Smooth muscle cell (in vitro differentiated cells): Measurements from ENCODE around the gene DOCK10. TPM values are rescaled to one million over a fixed set of nuclear protein-coding genes. Genes with fewer than 3 reads are reported as not detected.

ENCODE experiments used
- DNase-seq: peaks from one replicate; lab custom pipeline; 2025; ENCODE audit not compliant: unreplicated experiment; lab: John Stamatoyannopoulos, UW
- H2AFZ ChIP-seq: fragments of 200-600 bp; sonication (generic); 2 replicates; pipeline ENCODE4 v1.6.0; 2016; ENCODE audit warnings: antibody characterized with exemption, low read depth, mild to moderate bottlenecking
- H3F3A ChIP-seq: fragments of 200-600 bp; sonication (generic); 2 replicates; pipeline ENCODE4 v1.6.0; 2017; ENCODE audit warnings: antibody characterized with exemption, low read depth
- H3K27ac ChIP-seq: fragments of 200-600 bp; sonication (generic); 2 replicates; pipeline ENCODE4 v1.5.1; 2016; ENCODE audit warnings: low read depth, mild to moderate bottlenecking
- H3K27me3 ChIP-seq: fragments of 200-600 bp; sonication (generic); 2 replicates; pipeline ENCODE4 v1.6.1; 2016; ENCODE audit warnings: low read depth, mild to moderate bottlenecking
- H3K36me3 ChIP-seq: fragments of 200-600 bp; sonication (generic); 2 replicates; pipeline ENCODE4 v1.5.1; 2016; ENCODE audit warnings: low read depth
- H3K4me1 ChIP-seq: fragments of 200-600 bp; sonication (generic); 2 replicates; pipeline ENCODE4 v1.5.1; 2016; ENCODE audit warnings: low read depth
- H3K4me2 ChIP-seq: fragments of 200-600 bp; sonication (generic); 2 replicates; pipeline ENCODE4 v1.6.0; 2016; ENCODE audit warnings: mild to moderate bottlenecking
- H3K4me3 ChIP-seq: fragments of 200-600 bp; sonication (generic); 2 replicates; pipeline ENCODE4 v1.5.1; 2016; ENCODE audit warnings: mild to moderate bottlenecking
- H3K79me2 ChIP-seq: fragments of 200-600 bp; sonication (generic); 2 replicates; pipeline ENCODE4 v1.6.0; 2016; ENCODE audit warnings: low read depth, mild to moderate bottlenecking
- H3K9ac ChIP-seq: fragments of 200-600 bp; sonication (generic); 2 replicates; pipeline ENCODE4 v1.6.0; 2016; ENCODE audit warnings: low read depth
- H3K9me3 ChIP-seq: fragments of 200-600 bp; sonication (generic); replicated peaks from 2 replicates; pipeline ENCODE4 v1.5.1; 2016; ENCODE audit warnings: low read depth
- H4K20me1 ChIP-seq: fragments of 200-600 bp; sonication (generic); 2 replicates; pipeline ENCODE4 v1.6.0; 2016; ENCODE audit warnings: low read depth
- WGBS: methylation state at CpG from one replicate; pipeline ENCODE4 v1.1.7; 2016; ENCODE audit warnings: low lambda C conversion rate; 5-methylcytosine and 5-hydroxymethylcytosine counted together
- polyA plus RNA-seq: library from polyadenylated mRNA; unstranded; fragments of >200 nt; fragmentation: Nextera tagmentation; extraction: Ambion mirVana; gene quantifications from 2 replicates; pipeline ENCODE4 v1.2.1, GENCODE V29; 2016
- total RNA-seq: library from RNA; depleted of rRNA; stranded (reverse); fragments of >200 nt; gene quantifications from 2 replicates; pipeline ENCODE4 v1.2.3, GENCODE V29; 2014
- TF ChIP-seq, protein P1 (sequence below): fragments of 200-600 bp; sonication (generic); IDR thresholded peaks from 2 replicates; pipeline ENCODE4 v1.5.1; 2017; ENCODE audit warnings: borderline replicate concordance, mild to moderate bottlenecking, antibody characterized with exemption; ENCODE audit not compliant: insufficient read depth, poor library complexity, severe bottlenecking

The DOCK10 gene
- total and polyA plus RNA-seq, 2 experiments from 2014 or later, result 0.04 TPM; not detected in 1

DNA sequence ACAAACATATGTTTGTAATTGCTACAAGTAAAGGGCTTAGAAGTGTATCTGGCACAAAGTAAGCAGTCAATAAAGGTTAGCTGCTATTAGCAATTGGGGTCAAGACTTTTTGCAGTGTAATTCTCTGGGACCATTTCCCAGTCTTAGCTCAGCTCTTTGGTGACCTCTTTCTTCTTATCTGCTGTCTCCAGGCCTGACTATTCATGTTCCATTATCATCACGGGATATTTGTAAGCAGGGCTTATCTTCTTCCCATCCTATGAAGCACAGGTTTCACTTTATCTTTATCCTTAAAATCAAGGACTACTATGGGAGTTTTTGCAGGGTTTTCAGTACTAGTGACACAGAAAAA, 131.7 kb downstream of the DOCK10 start:
- no peak overlapping the region for H3K9ac ChIP-seq
- H2AFZ ChIP-seq, result no peak overlapping the region
- no peaks in the 10 kb centered on the region for H3F3A ChIP-seq
- no peak for DNase-seq
- WGBS, result 12% methylated on average over 1 of the region's 1 CpG
- H3K4me2 ChIP-seq, result no peak overlapping the region
- H3K27ac ChIP-seq, result no peak overlapping the region
- TF ChIP-seq, protein P1, sequence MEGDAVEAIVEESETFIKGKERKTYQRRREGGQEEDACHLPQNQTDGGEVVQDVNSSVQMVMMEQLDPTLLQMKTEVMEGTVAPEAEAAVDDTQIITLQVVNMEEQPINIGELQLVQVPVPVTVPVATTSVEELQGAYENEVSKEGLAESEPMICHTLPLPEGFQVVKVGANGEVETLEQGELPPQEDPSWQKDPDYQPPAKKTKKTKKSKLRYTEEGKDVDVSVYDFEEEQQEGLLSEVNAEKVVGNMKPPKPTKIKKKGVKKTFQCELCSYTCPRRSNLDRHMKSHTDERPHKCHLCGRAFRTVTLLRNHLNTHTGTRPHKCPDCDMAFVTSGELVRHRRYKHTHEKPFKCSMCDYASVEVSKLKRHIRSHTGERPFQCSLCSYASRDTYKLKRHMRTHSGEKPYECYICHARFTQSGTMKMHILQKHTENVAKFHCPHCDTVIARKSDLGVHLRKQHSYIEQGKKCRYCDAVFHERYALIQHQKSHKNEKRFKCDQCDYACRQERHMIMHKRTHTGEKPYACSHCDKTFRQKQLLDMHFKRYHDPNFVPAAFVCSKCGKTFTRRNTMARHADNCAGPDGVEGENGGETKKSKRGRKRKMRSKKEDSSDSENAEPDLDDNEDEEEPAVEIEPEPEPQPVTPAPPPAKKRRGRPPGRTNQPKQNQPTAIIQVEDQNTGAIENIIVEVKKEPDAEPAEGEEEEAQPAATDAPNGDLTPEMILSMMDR, result no peak
- no peaks in the 10 kb centered on the region for H3K27me3 ChIP-seq
- H3K79me2 ChIP-seq, result no peaks in the 10 kb centered on the region
- no peaks in the 10 kb centered on the region for H3K36me3 ChIP-seq
- no peaks in the 10 kb centered on the region for H3K9me3 ChIP-seq
- H3K4me3 ChIP-seq, result no peak overlapping the region
- no peaks in the 10 kb centered on the region for H4K20me1 ChIP-seq
- H3K4me1 ChIP-seq, result peaks cover 13% of the 10 kb centered on the region

DNA sequence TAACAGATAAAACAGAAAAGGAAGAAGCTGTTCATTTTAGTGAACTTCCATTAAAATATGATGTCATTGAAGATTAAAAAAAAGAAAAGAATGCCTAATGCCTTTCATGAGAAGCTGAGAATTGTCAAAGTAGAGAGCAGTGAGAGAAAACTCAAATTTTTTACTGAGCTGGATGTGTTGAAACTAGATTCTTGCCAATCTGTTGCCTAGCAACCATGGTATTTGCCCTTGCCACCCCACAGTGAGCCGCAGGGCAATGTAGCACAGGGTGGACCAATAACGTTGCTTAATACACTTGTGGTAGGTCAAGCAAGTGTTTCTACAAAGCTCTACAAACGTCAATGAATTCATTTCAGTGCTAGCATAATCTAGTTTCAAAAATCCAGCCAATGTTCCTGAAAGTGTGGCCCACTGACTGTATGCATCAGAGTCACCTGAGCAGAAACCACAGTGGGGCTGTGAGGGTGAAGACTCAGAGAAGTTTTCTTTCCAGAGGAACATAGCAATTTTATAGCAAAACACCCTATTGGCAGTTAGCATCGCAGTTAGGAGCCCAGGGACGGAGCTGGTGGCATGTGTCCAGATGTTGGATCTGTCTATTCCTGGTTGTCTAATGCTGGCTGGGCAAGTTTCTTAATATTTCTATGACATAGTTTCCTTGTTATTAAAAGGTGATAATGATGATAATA, 132.2 kb downstream of the DOCK10 start:
- Histone ChIP-seq H3K36me3 (no peaks in the 10 kb centered on the region), H3K9me3 (no peaks in the 10 kb centered on the region), H3K27me3 (no peaks in the 10 kb centered on the region), H3K79me2 (no peaks in the 10 kb centered on the region), H3K27ac (no peak overlapping the region), H3K4me2 (no peak overlapping the region), H3K4me3 (no peak overlapping the region), H3K4me1 (peaks cover 13% of the 10 kb centered on the region), H2AFZ (no peak overlapping the region), H3F3A (no peaks in the 10 kb centered on the region), H4K20me1 (no peaks in the 10 kb centered on the region), H3K9ac (no peak overlapping the region)
- TF ChIP-seq, protein P1, result no peak
- no peak for DNase-seq
- 74% methylated on average over 5 of the region's 5 CpGs for WGBS

DNA sequence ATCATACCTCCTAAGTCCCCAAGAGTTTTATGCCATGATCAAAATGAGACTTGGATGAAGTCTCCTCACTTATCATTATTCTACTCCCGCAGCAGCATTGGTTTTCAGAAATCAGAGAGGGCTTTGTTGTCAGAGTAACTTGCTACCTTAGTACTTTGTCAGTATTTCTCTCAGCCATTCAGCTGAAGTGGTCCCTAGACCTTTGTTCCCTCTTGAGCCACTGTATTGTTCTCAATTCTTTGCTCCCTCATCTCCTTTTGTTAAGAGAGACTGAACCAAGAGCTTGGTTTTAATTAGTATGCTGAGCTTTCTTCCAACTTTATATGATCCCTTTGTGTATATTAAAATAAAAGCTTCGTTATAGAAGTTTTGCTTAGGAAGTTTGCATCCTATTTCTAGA, 133.4 kb downstream of the DOCK10 start:
- no peak overlapping the region for H3K9ac ChIP-seq
- H2AFZ ChIP-seq, result no peak overlapping the region
- no peak overlapping the region for H3K4me3 ChIP-seq
- no peaks in the 10 kb centered on the region for H4K20me1 ChIP-seq
- no peaks in the 10 kb centered on the region for H3K27me3 ChIP-seq
- no peaks in the 10 kb centered on the region for H3F3A ChIP-seq
- H3K36me3 ChIP-seq, result no peaks in the 10 kb centered on the region
- H3K4me2 ChIP-seq, result no peak overlapping the region
- no peak for DNase-seq
- H3K79me2 ChIP-seq, result no peaks in the 10 kb centered on the region
- TF ChIP-seq, protein P1, result no peak
- H3K4me1 ChIP-seq, result peaks cover 13% of the 10 kb centered on the region
- no peaks in the 10 kb centered on the region for H3K9me3 ChIP-seq
- H3K27ac ChIP-seq, result no peak overlapping the region
- 76% methylated on average over 2 of the region's 2 CpGs for WGBS

DNA sequence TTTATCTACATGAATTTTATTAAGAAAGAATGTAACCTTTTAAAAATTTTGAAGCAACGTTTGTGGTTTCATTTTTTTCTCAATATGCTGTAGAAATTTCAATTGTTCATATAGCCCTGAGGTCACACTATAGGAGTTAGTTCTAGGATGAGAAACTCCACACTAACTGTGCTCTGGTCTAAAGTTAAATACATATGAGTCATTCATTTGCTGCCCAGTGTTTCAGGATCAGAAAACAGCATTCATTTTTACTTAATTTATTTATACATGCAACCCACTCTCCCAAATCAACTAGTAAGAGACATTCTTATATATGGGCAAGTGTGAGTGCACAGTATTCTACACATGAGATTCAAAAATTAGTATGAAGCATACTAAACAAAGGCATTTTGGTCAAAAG, 137.9 kb downstream of the DOCK10 start:
- Histone ChIP-seq H3K4me2 (no peak overlapping the region), H2AFZ (no peak overlapping the region), H3K4me3 (no peak overlapping the region), H3K79me2 (no peaks in the 10 kb centered on the region), H3K27ac (no peak overlapping the region), H3K4me1 (peaks cover 4% of the 10 kb centered on the region), H4K20me1 (no peaks in the 10 kb centered on the region), H3K36me3 (no peaks in the 10 kb centered on the region), H3F3A (no peaks in the 10 kb centered on the region), H3K9ac (no peak overlapping the region), H3K27me3 (no peaks in the 10 kb centered on the region), H3K9me3 (no peaks in the 10 kb centered on the region)
- WGBS, result 44% methylated on average over 1 of the region's 1 CpG
- DNase-seq, result no peak
- TF ChIP-seq, protein P1, result no peak
